HG03139 (cell line): ENCODE measurements around the gene EMC9.

ENCODE experiments used
- ATAC-seq: cut with Tn5 transposase; IDR thresholded peaks from one replicate; pipeline ENCODE4 v1.9.1; 2021; ENCODE audit not compliant: unreplicated experiment

Gene EMC9

GRCh38 chr14:24149302-24149969 is 8.0 kb upstream of the EMC9 start:
- ATAC-seq, result no peak

- ATAC-seq, result no peak
Observed at GRCh38 chr14:24147761-24148428, 6.5 kb upstream of the EMC9 start.

- ATAC-seq, result peak; percentile 72
Observed at GRCh38 chr14:24146978-24147760, 5.8 kb upstream of the EMC9 start, which contains the start of gene RNF31. Gene RNF31, plus strand, starts transcription at chr14:24147498. Its CDS starts 201 bp downstream, at chr14:24147699.

GRCh38 chr14:24146453-24146977 is 5.1 kb upstream of the EMC9 start, which contains the start of gene PSME2:
Gene PSME2, minus strand, starts transcription at chr14:24146610. Its CDS starts 29 bp downstream, at chr14:24146581.
- peak; percentile 50 for ATAC-seq

GRCh38 chr14:24145690-24146452 is 4.5 kb upstream of the EMC9 start:
- no peak for ATAC-seq

- no peak for ATAC-seq
Observed at GRCh38 chr14:24145219-24145618, 3.8 kb upstream of the EMC9 start.

GRCh38 chr14:24144451-24144850 is 3.1 kb upstream of the EMC9 start:
- no peak for ATAC-seq

GRCh38 chr14:24143511-24143910 is 2.1 kb upstream of the EMC9 start:
- no peak for ATAC-seq

GRCh38 chr14:24139272-24139934 is 2.0 kb downstream of the EMC9 start:
- no peak for ATAC-seq

GRCh38 chr14:24138396-24139271 is 2.8 kb downstream of the EMC9 start:
- ATAC-seq, result no peak

GRCh38 chr14:24137529-24138395 is 3.6 kb downstream of the EMC9 start:
- no peak for ATAC-seq

- no peak for ATAC-seq
Observed at GRCh38 chr14:24136684-24137528, 4.5 kb downstream of the EMC9 start.

GRCh38 chr14:24135834-24136683 is 5.3 kb downstream of the EMC9 start, which contains the start of gene PSME1:
Gene PSME1, plus strand, starts transcription at chr14:24136194. Its CDS starts 69 bp downstream, at chr14:24136263.
- ATAC-seq, result peak; percentile 78

- no peak for ATAC-seq
Observed at GRCh38 chr14:24135584-24135833, 5.9 kb downstream of the EMC9 start.

GRCh38 chr14:24133735-24134134 is 7.7 kb downstream of the EMC9 start:
- ATAC-seq, result no peak

GRCh38 chr14:24132976-24133375 is 8.4 kb downstream of the EMC9 start:
- no peak for ATAC-seq
